ENCODE data around the gene ADGRV1.

ADGRV1 gene

DNA sequence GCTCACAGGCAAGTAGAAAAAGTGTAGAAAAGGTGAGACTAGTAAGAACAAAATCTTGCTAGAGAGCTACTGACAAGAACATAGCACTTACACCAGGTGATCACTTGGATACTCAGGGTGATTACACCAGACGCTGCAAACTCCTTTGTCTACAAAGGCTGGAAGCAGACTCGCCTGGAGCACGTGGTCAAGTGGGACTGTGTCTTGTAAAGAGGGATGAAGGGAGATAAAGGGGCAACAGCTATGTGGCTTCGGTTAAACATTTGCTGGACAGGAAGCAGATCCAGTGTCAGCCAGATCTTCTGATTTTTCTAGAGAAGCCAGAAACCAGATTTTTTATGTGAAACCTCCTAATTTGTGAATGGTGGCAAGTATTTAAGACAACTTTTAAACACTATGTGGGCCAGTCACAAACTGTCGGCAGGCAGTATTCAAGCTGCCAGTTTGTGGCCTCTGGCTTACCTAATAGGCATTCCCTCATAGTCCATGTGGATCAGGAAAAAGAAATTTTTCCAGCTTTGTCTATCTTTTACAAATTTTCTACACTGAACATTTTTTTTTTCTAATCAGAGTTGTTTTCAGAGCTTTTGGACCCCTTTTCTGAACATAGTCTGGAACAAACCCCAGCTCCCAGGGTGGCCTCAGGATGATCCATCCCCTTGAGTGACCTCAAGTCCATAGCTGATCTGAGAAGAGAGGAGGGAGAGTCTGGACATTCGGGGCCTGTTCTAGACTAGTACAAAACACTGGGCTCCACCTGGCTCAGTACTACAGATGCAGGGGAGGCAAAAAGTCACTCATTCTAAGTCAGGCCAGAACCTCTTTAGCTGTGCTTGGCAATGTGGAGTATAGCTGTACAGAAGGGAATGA is 561.6 kb downstream of the ADGRV1 start:
- intact Hi-C loops (cut with micrococcal nuclease) = no loop called here
- Mint-ChIP-seq H3K36me3 (ENCODE audit: low read depth) (no peaks in the 10 kb centered on the region), H3K4me1 (ENCODE audit: low read depth) (peaks cover 35% of the 10 kb centered on the region), H3K4me3 (no peak overlapping the region), H3K27ac (peak overlapping the region; percentile 12), H3K27me3 (no peaks in the 10 kb centered on the region), H3K9me3 (no peaks in the 10 kb centered on the region)

DNA sequence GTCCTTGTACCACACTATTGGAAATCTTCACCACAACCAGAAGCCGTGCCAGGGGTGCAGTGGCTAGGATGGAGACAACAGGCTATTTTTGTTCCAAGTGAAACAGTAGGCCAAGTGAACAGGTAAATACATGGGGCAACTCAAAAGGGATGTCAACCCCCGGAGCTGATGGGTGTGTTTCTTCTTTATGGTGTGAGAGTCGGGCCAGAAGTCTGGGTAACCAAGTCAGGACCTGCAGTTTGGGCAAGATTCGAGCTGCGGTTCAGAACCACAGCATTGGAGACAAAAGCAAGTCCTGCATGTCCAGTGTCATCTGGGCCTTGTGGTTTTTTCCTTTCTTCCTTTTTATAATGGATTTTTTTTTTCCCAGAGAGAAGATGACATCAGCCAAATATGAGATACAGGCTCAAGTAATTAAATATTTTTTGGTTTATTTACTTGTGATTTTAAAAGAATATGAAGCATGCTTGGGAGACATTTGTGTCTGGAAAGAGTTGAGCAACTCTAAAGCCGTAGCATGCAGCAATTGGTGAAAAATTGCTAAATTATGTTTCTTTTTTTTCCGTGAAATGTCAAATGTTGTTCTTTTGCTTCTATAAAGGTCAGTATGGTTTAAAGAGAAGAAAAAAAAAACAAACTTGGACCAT is 562.9 kb downstream of the ADGRV1 start:
- no peaks in the 10 kb centered on the region for H3K36me3 Mint-ChIP-seq (ENCODE audit: low read depth)
- H3K4me1 Mint-ChIP-seq (ENCODE audit: low read depth) = peaks cover 35% of the 10 kb centered on the region

DNA sequence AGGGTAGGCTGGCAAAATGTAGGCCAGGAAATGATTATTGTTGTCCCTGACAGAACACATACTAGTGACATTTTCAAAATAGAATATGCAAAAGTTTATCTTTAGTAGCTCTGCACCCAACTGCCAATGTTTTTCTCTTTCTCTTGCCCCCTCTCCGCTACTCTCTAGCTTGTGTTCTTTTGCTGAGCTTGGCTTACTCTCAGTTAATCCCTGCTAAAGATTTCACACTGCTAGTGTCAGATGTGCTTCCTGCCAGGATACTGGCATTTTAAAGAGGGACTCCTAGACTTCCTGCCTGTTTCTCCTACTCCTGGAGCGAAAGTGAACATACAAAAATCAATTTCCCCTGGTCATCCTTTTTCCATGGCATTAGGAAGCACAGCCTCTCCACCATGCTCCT is 564.1 kb downstream of the ADGRV1 start:
- H3K27me3 Mint-ChIP-seq = no peaks in the 10 kb centered on the region
- no peak overlapping the region for H3K27ac Mint-ChIP-seq
- H3K36me3 Mint-ChIP-seq (ENCODE audit: low read depth) = no peaks in the 10 kb centered on the region
- intact Hi-C loops (cut with micrococcal nuclease) = no loop called here
- H3K4me3 Mint-ChIP-seq = no peak overlapping the region
- H3K4me1 Mint-ChIP-seq (ENCODE audit: low read depth) = peaks cover 39% of the 10 kb centered on the region
- no peaks in the 10 kb centered on the region for H3K9me3 Mint-ChIP-seq

More for the DNA sequence above, 562.9 kb downstream of the ADGRV1 start:
- Mint-ChIP-seq H3K4me3 (no peak overlapping the region), H3K27me3 (no peaks in the 10 kb centered on the region), H3K27ac (no peak overlapping the region), H3K9me3 (no peaks in the 10 kb centered on the region)
- intact Hi-C loops (cut with micrococcal nuclease) = no loop called here

DNA sequence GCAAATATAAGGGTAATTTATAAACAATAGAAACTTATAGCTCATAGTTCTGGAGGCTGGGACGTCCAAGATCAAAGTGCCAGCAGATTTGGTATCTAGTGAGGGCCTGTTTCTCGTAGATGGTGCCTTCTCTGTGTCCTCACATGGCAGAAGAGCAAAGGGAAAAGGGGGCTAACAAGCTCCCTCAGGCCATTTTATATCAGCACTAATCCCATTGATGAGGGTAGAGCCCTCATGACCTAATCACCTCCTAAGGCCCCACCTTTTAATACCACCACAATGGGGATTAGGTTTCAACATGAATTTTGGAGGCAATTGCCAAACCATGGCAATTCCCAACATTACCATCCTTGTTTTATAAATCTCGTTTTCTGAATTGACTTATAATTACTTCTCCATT is 564.7 kb downstream of the ADGRV1 start:
- Mint-ChIP-seq H3K36me3 (ENCODE audit: low read depth) (no peaks in the 10 kb centered on the region), H3K9me3 (no peaks in the 10 kb centered on the region), H3K27ac (no peak overlapping the region), H3K4me3 (no peak overlapping the region), H3K4me1 (ENCODE audit: low read depth) (peaks cover 41% of the 10 kb centered on the region), H3K27me3 (no peaks in the 10 kb centered on the region)
- intact Hi-C loops (cut with micrococcal nuclease) = no loop called here

GRCh38 chr5:91123901-91124300 is 565.3 kb downstream of the ADGRV1 start:
- intact Hi-C loops (cut with micrococcal nuclease) = no loop called here
- peaks cover 37% of the 10 kb centered on the region for H3K4me1 Mint-ChIP-seq (ENCODE audit: low read depth)
- H3K9me3 Mint-ChIP-seq = no peaks in the 10 kb centered on the region
- H3K4me3 Mint-ChIP-seq = no peak overlapping the region
- no peaks in the 10 kb centered on the region for H3K36me3 Mint-ChIP-seq (ENCODE audit: low read depth)
- peak overlapping the region; percentile 20 for H3K27ac Mint-ChIP-seq
- no peaks in the 10 kb centered on the region for H3K27me3 Mint-ChIP-seq

GRCh38 chr5:91125916-91126315 is 567.3 kb downstream of the ADGRV1 start:
- H3K9me3 Mint-ChIP-seq = no peaks in the 10 kb centered on the region
- peaks cover 28% of the 10 kb centered on the region for H3K4me1 Mint-ChIP-seq (ENCODE audit: low read depth)
- no peak overlapping the region for H3K4me3 Mint-ChIP-seq
- no peaks in the 10 kb centered on the region for H3K27me3 Mint-ChIP-seq
- H3K27ac Mint-ChIP-seq = no peak overlapping the region
- no peaks in the 10 kb centered on the region for H3K36me3 Mint-ChIP-seq (ENCODE audit: low read depth)
- intact Hi-C loops (cut with micrococcal nuclease) = no loop called here

- no peaks in the 10 kb centered on the region for H3K36me3 Mint-ChIP-seq (ENCODE audit: low read depth)
- no peaks in the 10 kb centered on the region for H3K9me3 Mint-ChIP-seq
- no peak overlapping the region for H3K4me3 Mint-ChIP-seq
- no peak overlapping the region for H3K27ac Mint-ChIP-seq
- intact Hi-C loops (cut with micrococcal nuclease) = no loop called here
- peaks cover 28% of the 10 kb centered on the region for H3K4me1 Mint-ChIP-seq (ENCODE audit: low read depth)
- H3K27me3 Mint-ChIP-seq = no peaks in the 10 kb centered on the region
Measured at GRCh38 chr5:91126448-91126847, 567.9 kb downstream of the ADGRV1 start.

- intact Hi-C loops (cut with micrococcal nuclease) = no loop called here
- peaks cover 28% of the 10 kb centered on the region for H3K4me1 Mint-ChIP-seq (ENCODE audit: low read depth)
Measured at GRCh38 chr5:91126888-91127287, 568.3 kb downstream of the ADGRV1 start.

DNA sequence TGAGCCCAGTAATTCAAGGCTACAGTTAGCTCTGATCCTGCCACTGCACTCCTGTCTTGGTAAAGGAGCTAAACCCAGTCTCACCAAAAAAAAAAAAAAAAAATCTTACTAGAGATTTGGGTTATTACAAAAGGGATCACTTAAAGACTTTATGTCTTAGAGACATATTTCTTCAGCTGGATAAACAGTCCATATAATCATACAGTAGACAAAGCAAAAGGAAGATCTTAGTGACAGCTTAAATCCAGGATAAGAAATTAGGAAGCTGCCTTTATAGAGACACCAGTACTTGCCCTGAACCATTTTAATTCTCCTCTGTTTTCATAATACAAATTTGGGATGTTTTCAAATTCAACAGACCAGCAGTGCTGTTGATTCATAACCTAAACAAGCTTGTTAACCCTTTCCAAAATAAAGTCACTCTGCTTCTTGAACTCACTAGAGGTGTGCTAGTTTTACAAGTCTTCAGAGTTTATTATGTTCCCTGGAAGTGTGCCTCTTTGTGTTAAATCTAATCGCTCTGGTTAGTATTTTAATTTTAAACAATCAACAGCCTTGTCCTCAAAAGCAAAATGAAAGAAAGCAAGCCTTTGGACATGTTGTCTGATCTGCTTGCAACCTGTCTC is 569.0 kb downstream of the ADGRV1 start:
- peaks cover 4% of the 10 kb centered on the region for H3K9me3 Mint-ChIP-seq
- H3K4me3 Mint-ChIP-seq = no peak overlapping the region
- H3K4me1 Mint-ChIP-seq (ENCODE audit: low read depth) = peaks cover 30% of the 10 kb centered on the region
- intact Hi-C loops (cut with micrococcal nuclease) = no loop called here
- no peak overlapping the region for H3K27ac Mint-ChIP-seq
- H3K27me3 Mint-ChIP-seq = no peaks in the 10 kb centered on the region
- no peaks in the 10 kb centered on the region for H3K36me3 Mint-ChIP-seq (ENCODE audit: low read depth)

More at GRCh38 chr5:91126888-91127287, 568.3 kb downstream of the ADGRV1 start:
- Mint-ChIP-seq H3K36me3 (ENCODE audit: low read depth) (no peaks in the 10 kb centered on the region), H3K4me3 (no peak overlapping the region), H3K27me3 (no peaks in the 10 kb centered on the region), H3K9me3 (no peaks in the 10 kb centered on the region), H3K27ac (no peak overlapping the region)

DNA sequence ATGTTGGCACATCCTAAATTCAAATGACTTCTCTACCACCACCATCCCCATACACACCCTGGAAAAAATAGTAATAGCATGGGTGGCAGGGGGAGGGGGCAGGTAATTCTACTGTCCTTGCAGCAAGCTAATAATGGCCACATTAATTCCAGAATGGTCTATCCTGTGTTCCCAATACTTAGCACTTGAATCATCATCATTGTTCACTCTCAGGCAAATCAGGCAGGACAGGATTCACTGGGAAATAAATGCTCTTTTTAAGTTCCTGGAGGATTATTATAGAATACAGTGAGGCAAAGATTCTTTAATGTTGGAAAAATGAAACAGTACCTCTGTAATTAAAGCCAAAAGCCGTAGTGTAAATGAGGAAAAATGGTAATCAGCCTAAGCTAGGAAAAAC is 570.0 kb downstream of the ADGRV1 start:
- H3K9me3 Mint-ChIP-seq = peaks cover 10% of the 10 kb centered on the region
- intact Hi-C loops (cut with micrococcal nuclease) = no loop called here
- no peaks in the 10 kb centered on the region for H3K36me3 Mint-ChIP-seq (ENCODE audit: low read depth)
- H3K4me3 Mint-ChIP-seq = no peak overlapping the region
- no peak overlapping the region for H3K27ac Mint-ChIP-seq
- H3K27me3 Mint-ChIP-seq = no peaks in the 10 kb centered on the region
- H3K4me1 Mint-ChIP-seq (ENCODE audit: low read depth) = peaks cover 31% of the 10 kb centered on the region

DNA sequence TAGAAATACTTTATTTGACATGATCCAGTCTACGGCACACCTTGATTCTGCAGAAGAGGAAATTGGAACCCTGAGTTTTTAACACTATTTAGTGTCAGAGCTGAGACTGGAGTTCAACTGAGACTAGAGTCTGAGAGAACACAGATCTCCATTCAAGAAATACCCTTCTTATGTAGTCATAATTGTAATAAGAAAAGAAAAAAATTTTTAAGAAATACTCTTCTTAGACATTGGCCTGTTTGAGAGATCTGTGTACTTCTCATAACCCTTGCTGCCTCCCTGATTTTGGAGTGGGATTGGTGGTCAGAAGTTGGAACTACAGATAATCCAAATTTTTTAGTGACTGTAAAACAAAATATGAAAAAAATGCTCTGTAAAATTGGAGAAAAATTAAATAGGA is 571.2 kb downstream of the ADGRV1 start:
- no peak overlapping the region for H3K27ac Mint-ChIP-seq
- no peaks in the 10 kb centered on the region for H3K27me3 Mint-ChIP-seq
- H3K36me3 Mint-ChIP-seq (ENCODE audit: low read depth) = no peaks in the 10 kb centered on the region
- intact Hi-C loops (cut with micrococcal nuclease) = no loop called here
- H3K4me3 Mint-ChIP-seq = no peak overlapping the region
- H3K4me1 Mint-ChIP-seq (ENCODE audit: low read depth) = peaks cover 19% of the 10 kb centered on the region
- H3K9me3 Mint-ChIP-seq = peaks cover 10% of the 10 kb centered on the region

GRCh38 chr5:91130759-91131158 is 572.2 kb downstream of the ADGRV1 start:
- H3K36me3 Mint-ChIP-seq (ENCODE audit: low read depth) = no peaks in the 10 kb centered on the region
- H3K27ac Mint-ChIP-seq = no peak overlapping the region
- no peak overlapping the region for H3K4me3 Mint-ChIP-seq
- H3K4me1 Mint-ChIP-seq (ENCODE audit: low read depth) = peaks cover 19% of the 10 kb centered on the region
- peaks cover 10% of the 10 kb centered on the region for H3K9me3 Mint-ChIP-seq
- H3K27me3 Mint-ChIP-seq = no peaks in the 10 kb centered on the region
- intact Hi-C loops (cut with micrococcal nuclease) = no loop called here

- H3K4me1 Mint-ChIP-seq (ENCODE audit: low read depth) = peaks cover 20% of the 10 kb centered on the region
- peaks cover 10% of the 10 kb centered on the region for H3K9me3 Mint-ChIP-seq
- no peaks in the 10 kb centered on the region for H3K36me3 Mint-ChIP-seq (ENCODE audit: low read depth)
- intact Hi-C loops (cut with micrococcal nuclease) = no loop called here
- no peaks in the 10 kb centered on the region for H3K27me3 Mint-ChIP-seq
- peak overlapping the region; percentile 57 for H3K27ac Mint-ChIP-seq
- H3K4me3 Mint-ChIP-seq = no peak overlapping the region
Measured at GRCh38 chr5:91132550-91132949, 574.0 kb downstream of the ADGRV1 start.

DNA sequence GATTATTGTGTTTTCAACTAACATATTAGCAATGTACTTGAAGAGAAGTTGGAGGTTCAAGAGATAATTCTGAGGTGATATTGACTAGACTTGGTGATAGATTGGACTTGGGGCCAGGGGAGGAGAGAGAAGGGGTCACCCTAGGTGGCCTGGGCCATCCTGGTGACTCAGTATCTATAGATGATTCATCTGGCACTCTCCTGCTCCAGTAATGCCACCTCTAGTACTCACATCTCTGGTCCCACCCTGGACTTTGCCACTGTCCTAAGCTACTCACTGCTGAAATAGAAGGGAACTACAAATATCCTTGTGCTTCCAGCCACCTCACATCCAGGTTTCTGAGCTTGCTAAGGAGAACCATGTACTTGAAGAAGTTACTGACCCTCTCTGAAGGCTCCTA is 574.6 kb downstream of the ADGRV1 start:
- H3K27me3 Mint-ChIP-seq = no peaks in the 10 kb centered on the region
- no peaks in the 10 kb centered on the region for H3K36me3 Mint-ChIP-seq (ENCODE audit: low read depth)
- no peak overlapping the region for H3K4me3 Mint-ChIP-seq
- peaks cover 10% of the 10 kb centered on the region for H3K9me3 Mint-ChIP-seq
- intact Hi-C loops (cut with micrococcal nuclease) = no loop called here
- H3K27ac Mint-ChIP-seq = peak overlapping the region; percentile 57
- peaks cover 17% of the 10 kb centered on the region for H3K4me1 Mint-ChIP-seq (ENCODE audit: low read depth)

Data from dendritic cell treated with granulocyte-macrophage colony-stimulating factor and Interleukin-4, amounts not matched to agents 40 ng/mL and 50 ng/mL, for 4 days (primary cell).